SK-N-SH (cell line): ENCODE data around the gene SMPD2. TPM values are rescaled to one million over a fixed set of nuclear protein-coding genes. Genes with fewer than 3 reads are reported as not detected.

Experiments used
- CTCF ChIA-PET: fragments of 300-600, 350-600 bp; formaldehyde crosslinking; extraction: SDS; loops from one replicate; lab custom pipeline; 2021; lab: Yijun Ruan, JAX
- POLR2A ChIA-PET: fragments of 350-600 bp; sonication (Branson Sonifier 250); formaldehyde crosslinking; extraction: SDS; loops from one replicate; lab custom pipeline; 2020; ENCODE audit warnings: antibody characterized with exemption, inconsistent platforms; lab: Yijun Ruan, JAX
- DNase-seq: peaks from one replicate; pipeline ENCODE4 v3.0.0; 2012
- H2AFZ ChIP-seq: fragments of 200-600 bp; sonication (generic); 2 replicates; pipeline ENCODE4 v1.8.1; 2016; ENCODE audit warnings: antibody characterized with exemption, mild to moderate bottlenecking, low read depth
- H3F3A ChIP-seq: fragments of 200-600 bp; sonication (generic); replicated peaks from 2 replicates; pipeline ENCODE3; 2016; ENCODE audit warnings: antibody characterized with exemption, mild to moderate bottlenecking; ENCODE audit not compliant: insufficient read depth
- H3K27ac ChIP-seq, 2 experiments: fragments of 200-500 bp in 1 of 2; fragments of 200-600 bp in 1 of 2; sonication (Bioruptor generic) in 1 of 2; sonication (generic), shearing (Covaris generic) in 1 of 2; 2 replicates each; pipeline versions ENCODE4 v1.5.1 to v1.6.1; 2014 to 2016; ENCODE audit warnings: low read depth in 2 of 2, inconsistent platforms in 1 of 2, low read length in 1 of 2, mild to moderate bottlenecking in 1 of 2, mixed read lengths in 1 of 2
- H3K27me3 ChIP-seq: fragments of 200-600 bp; sonication (generic), shearing (Covaris generic); 2 replicates; pipeline ENCODE4 v1.6.1; 2016; ENCODE audit warnings: mixed run types; ENCODE audit not compliant: insufficient read depth
- H3K36me3 ChIP-seq, 2 experiments: fragments of 200-500 bp in 1 of 2; fragments of 200-600 bp in 1 of 2; sonication (Bioruptor generic) in 1 of 2; sonication (generic) in 1 of 2; replicated peaks in 1 of 2; 2 replicates each; pipeline versions ENCODE3 to v1.5.1; 2014 to 2016; ENCODE audit warnings: low read length in 1 of 2, mild to moderate bottlenecking in 1 of 2; ENCODE audit not compliant: insufficient read depth in 2 of 2, control insufficient read depth in 1 of 2
- H3K4me1 ChIP-seq, 2 experiments: fragments of 200-500 bp in 1 of 2; fragments of 200-600 bp in 1 of 2; sonication (Bioruptor generic) in 1 of 2; sonication (generic), shearing (Covaris generic) in 1 of 2; 2 replicates each; pipeline versions ENCODE4 v1.5.1 to v1.6.1; 2014 to 2016; ENCODE audit warnings: low read depth in 1 of 2, low read length in 1 of 2, mixed run types in 1 of 2; ENCODE audit not compliant: insufficient read depth in 2 of 2, control insufficient read depth in 1 of 2
- H3K4me2 ChIP-seq: fragments of 200-600 bp; sonication (generic), shearing (Covaris generic); 2 replicates; pipeline ENCODE4 v1.6.1; 2017; ENCODE audit warnings: mixed run types
- H3K4me3 ChIP-seq, 2 experiments: fragments of 200-500 bp in 1 of 2; fragments of 200-600 bp in 1 of 2; sonication (Bioruptor generic) in 1 of 2; sonication (generic), shearing (Covaris generic) in 1 of 2; 2 replicates each; pipeline versions ENCODE4 v1.5.1 to v1.8.1; 2014 to 2016; ENCODE audit warnings: low read depth in 2 of 2, inconsistent platforms in 1 of 2, low read length in 1 of 2, mild to moderate bottlenecking in 1 of 2, mixed read lengths in 1 of 2, moderate library complexity in 1 of 2
- H3K79me2 ChIP-seq: fragments of 200-600 bp; sonication (generic); 2 replicates; pipeline ENCODE4 v1.8.1; 2017; ENCODE audit warnings: mild to moderate bottlenecking; ENCODE audit not compliant: insufficient read depth
- H3K9ac ChIP-seq: fragments of 200-600 bp; sonication (generic); 2 replicates; pipeline ENCODE4 v1.6.1; 2017; ENCODE audit warnings: mixed run types
- H3K9me2 ChIP-seq: fragments of 200-600 bp; sonication (generic); 2 replicates; pipeline ENCODE4 v1.6.1; 2017; ENCODE audit warnings: mixed run types
- H3K9me3 ChIP-seq: fragments of 200-600 bp; sonication (generic); 2 replicates; pipeline ENCODE4 v1.6.1; 2017; ENCODE audit warnings: mixed run types, mild to moderate bottlenecking, moderate library complexity
- H4K20me1 ChIP-seq: fragments of 200-600 bp; sonication (generic); 2 replicates; pipeline ENCODE4 v1.6.1; 2017; ENCODE audit warnings: mild to moderate bottlenecking, mixed run types; ENCODE audit not compliant: insufficient read depth
- CHD2 ChIP-seq: fragments of 150-350 bp; IDR thresholded peaks from 2 replicates; pipeline ENCODE4 v1.6.1; 2018; ENCODE audit warnings: low read length; ENCODE audit not compliant: partially characterized antibody
- EZH2phosphoT487 ChIP-seq: fragments of 200-600 bp; sonication (generic); IDR thresholded peaks from 2 replicates; pipeline ENCODE4 v1.6.1; 2017; ENCODE audit warnings: low read depth, mixed run types, mild to moderate bottlenecking, antibody characterized with exemption, moderate library complexity, borderline replicate concordance
- FOSL2 ChIP-seq: IDR thresholded peaks from 2 replicates; pipeline ENCODE4 v1.4.0; 2012; ENCODE audit warnings: low read depth, mild to moderate bottlenecking, moderate library complexity, borderline replicate concordance
- GABPA ChIP-seq: IDR thresholded peaks from 2 replicates; pipeline ENCODE4 v1.4.0; 2012; ENCODE audit warnings: low read depth, mild to moderate bottlenecking
- MEF2A ChIP-seq: IDR thresholded peaks from 2 replicates; pipeline ENCODE4 v1.4.0; 2012; ENCODE audit warnings: low read depth, borderline replicate concordance
- RFX5 ChIP-seq: IDR thresholded peaks from 2 replicates; pipeline ENCODE4 v1.6.1; 2012; ENCODE audit warnings: mild to moderate bottlenecking, improper control_type of control experiment, low read length
- RXRA ChIP-seq: IDR thresholded peaks from 2 replicates; pipeline ENCODE4 v1.4.0; 2012; ENCODE audit warnings: low read depth, mild to moderate bottlenecking, borderline replicate concordance
- TAF1 ChIP-seq: IDR thresholded peaks from 2 replicates; pipeline ENCODE4 v1.6.1; 2012; ENCODE audit warnings: low read depth, mild to moderate bottlenecking, low read length, moderate library complexity, borderline replicate concordance
- TEAD4 ChIP-seq: IDR thresholded peaks from 2 replicates; pipeline ENCODE4 v1.4.0; 2012; ENCODE audit warnings: mild to moderate bottlenecking, borderline replicate concordance; ENCODE audit not compliant: insufficient read depth
- WGBS: methylation state at CpG from one replicate; pipeline ENCODE4 v1.1.6; 2017; ENCODE audit warnings: low lambda C conversion rate; 5-methylcytosine and 5-hydroxymethylcytosine counted together
- polyA plus RNA-seq, 3 experiments: library from polyadenylated mRNA; depleted of rRNA; stranded (reverse); fragments of >200 nt; gene quantifications; 2 replicates each; pipeline ENCODE4 v1.2.3, GENCODE V29; 2012
- TF ChIP-seq, protein P1 (sequence below): IDR thresholded peaks from 2 replicates; pipeline ENCODE4 v1.4.0; 2012; ENCODE audit warnings: low read depth
- TF ChIP-seq, protein P2 (sequence below): IDR thresholded peaks from 2 replicates; pipeline ENCODE4; 2012
- TF ChIP-seq, protein P3 (sequence below): IDR thresholded peaks from 2 replicates; pipeline ENCODE4 v1.6.1; 2012; ENCODE audit warnings: mild to moderate bottlenecking, low read depth, low read length, moderate library complexity
- TF ChIP-seq, protein P4 (sequence below): fragments of 200-600 bp; sonication (generic); IDR thresholded peaks from 2 replicates; pipeline ENCODE4 v1.6.1; 2017; ENCODE audit warnings: antibody characterized with exemption, mild to moderate bottlenecking, moderate library complexity
- TF ChIP-seq, protein P5 (sequence below): fragments of 150-350 bp; IDR thresholded peaks from 2 replicates; pipeline ENCODE4 v1.6.1; 2017; ENCODE audit warnings: antibody characterized with exemption, low read length, low read depth, borderline replicate concordance
- TF ChIP-seq, protein P6 (sequence below): IDR thresholded peaks from 2 replicates; pipeline ENCODE4 v1.4.0; 2012; ENCODE audit warnings: low read depth, borderline replicate concordance

Gene SMPD2
- polyA plus RNA-seq, 1 of the 3 experiments (the other 2 are of a cell fraction) = 9.7 TPM

DNA sequence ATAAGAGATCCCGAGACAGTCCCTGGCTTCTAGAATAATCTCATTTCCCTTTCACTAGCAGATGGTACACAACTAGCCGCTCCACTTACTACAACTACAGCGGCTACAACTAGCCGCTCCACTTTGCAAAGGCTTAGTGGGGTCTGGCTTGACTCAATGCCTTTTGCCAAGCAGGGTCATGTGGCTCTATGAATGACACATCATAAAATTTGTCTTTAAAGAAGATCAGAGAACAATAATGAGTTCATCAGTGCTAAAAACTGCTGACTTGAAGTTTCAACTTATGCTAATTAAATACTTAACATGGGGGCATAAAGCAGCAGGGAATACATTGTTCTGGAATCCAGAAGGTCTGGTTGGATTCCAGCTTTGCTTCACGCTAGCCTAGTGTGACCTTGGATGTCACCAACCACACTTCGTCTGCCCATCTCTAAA lies 17.1 kb downstream of the SMPD2 start:
- Histone ChIP-seq H3K79me2 (peaks cover 31% of the 10 kb centered on the region; the same call in 1 of the 2 replicates), H3K9me2 (no peaks in the 10 kb centered on the region), H4K20me1 (no peaks in the 10 kb centered on the region), H3F3A (peaks cover 15% of the 10 kb centered on the region), H3K4me3 (no peak overlapping the region), H3K27ac (no peak overlapping the region), H3K9me3 (no peaks in the 10 kb centered on the region), H3K4me2 (no peak overlapping the region), H3K36me3 (peaks cover 0 to 16% of the 10 kb centered on the region in 2 experiments), H2AFZ (no peak overlapping the region), H3K27me3 (no peaks in the 10 kb centered on the region), H3K4me1 (peaks cover 0 to 25% of the 10 kb centered on the region in 2 experiments; a peak in 3 of 4 replicates), H3K9ac (no peak overlapping the region)
- 94% methylated on average over 6 of the region's 6 CpGs for WGBS
- POLR2A ChIA-PET = no interaction called here
- CTCF ChIA-PET = interaction anchor here (4.0 to 5.9 kb wide), 2 partner anchors 16 to 74 kb away, joined by 23 to 47 read pairs; partner anchors contain the start of genes CD164, PPIL6 and SMPD2
- no peak for DNase-seq
- TF ChIP-seq TEAD4 (no peak), EZH2phosphoT487 (no peak), GABPA (no peak), MEF2A (no peak), RFX5 (no peak), FOSL2 (no peak), CHD2 (no peak)
- TF ChIP-seq, protein P1, sequence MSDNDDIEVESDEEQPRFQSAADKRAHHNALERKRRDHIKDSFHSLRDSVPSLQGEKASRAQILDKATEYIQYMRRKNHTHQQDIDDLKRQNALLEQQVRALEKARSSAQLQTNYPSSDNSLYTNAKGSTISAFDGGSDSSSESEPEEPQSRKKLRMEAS = no peak
- TF ChIP-seq, protein P2, sequence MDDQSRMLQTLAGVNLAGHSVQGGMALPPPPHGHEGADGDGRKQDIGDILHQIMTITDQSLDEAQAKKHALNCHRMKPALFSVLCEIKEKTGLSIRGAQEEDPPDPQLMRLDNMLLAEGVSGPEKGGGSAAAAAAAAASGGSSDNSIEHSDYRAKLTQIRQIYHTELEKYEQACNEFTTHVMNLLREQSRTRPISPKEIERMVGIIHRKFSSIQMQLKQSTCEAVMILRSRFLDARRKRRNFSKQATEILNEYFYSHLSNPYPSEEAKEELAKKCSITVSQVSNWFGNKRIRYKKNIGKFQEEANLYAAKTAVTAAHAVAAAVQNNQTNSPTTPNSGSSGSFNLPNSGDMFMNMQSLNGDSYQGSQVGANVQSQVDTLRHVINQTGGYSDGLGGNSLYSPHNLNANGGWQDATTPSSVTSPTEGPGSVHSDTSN = no peak
- TF ChIP-seq, protein P3, sequence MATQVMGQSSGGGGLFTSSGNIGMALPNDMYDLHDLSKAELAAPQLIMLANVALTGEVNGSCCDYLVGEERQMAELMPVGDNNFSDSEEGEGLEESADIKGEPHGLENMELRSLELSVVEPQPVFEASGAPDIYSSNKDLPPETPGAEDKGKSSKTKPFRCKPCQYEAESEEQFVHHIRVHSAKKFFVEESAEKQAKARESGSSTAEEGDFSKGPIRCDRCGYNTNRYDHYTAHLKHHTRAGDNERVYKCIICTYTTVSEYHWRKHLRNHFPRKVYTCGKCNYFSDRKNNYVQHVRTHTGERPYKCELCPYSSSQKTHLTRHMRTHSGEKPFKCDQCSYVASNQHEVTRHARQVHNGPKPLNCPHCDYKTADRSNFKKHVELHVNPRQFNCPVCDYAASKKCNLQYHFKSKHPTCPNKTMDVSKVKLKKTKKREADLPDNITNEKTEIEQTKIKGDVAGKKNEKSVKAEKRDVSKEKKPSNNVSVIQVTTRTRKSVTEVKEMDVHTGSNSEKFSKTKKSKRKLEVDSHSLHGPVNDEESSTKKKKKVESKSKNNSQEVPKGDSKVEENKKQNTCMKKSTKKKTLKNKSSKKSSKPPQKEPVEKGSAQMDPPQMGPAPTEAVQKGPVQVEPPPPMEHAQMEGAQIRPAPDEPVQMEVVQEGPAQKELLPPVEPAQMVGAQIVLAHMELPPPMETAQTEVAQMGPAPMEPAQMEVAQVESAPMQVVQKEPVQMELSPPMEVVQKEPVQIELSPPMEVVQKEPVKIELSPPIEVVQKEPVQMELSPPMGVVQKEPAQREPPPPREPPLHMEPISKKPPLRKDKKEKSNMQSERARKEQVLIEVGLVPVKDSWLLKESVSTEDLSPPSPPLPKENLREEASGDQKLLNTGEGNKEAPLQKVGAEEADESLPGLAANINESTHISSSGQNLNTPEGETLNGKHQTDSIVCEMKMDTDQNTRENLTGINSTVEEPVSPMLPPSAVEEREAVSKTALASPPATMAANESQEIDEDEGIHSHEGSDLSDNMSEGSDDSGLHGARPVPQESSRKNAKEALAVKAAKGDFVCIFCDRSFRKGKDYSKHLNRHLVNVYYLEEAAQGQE = no peak

DNA sequence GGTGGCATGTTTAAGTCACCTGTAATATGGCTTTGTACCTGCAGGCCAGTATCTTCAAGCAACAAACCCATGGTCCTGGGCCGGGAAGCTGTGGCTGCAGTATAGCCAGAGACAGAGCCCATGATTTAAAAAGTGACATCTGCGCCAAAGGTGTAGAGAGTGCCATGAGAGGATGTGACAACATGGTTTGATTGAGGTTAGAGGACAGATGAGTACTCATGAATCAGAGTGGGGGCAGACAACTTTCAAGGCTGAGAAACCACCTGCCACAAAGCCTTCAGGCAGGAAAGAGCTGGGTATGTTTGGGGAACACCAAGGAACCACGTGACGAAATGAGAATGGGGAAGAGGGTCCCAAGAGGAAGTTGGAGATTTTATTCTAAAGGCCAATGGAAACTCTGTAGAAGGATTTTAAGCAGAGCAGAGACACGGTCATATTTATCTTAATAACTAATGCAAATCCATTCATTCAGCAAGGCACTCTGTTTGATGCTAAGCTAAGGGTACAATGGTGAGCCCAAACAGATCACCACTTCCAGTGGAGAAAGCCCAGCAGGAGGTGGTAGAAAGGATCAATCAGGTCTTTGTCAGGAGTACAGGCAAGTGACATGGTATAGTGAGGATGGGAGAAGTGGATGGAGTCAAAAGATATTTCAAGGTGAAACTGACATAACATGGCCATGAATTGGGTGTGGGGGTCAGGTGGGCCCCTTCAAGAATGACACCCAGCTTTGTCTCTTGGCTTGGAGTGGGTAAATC lies 18.4 kb downstream of the SMPD2 start:
- ChIA-PET CTCF (interaction anchor here (0.9 to 1.0 kb wide), 2 partner anchors 14 to 580 kb away, joined by 3 read pairs; no protein-coding TSS in a partner anchor), POLR2A (no interaction called here)
- no peaks in the 10 kb centered on the region for H4K20me1 ChIP-seq
- no peak overlapping the region for H3K4me2 ChIP-seq
- H3K4me3 ChIP-seq = no peak overlapping the region
- H3K9ac ChIP-seq = no peak overlapping the region
- H3K9me2 ChIP-seq = no peaks in the 10 kb centered on the region
- no peaks in the 10 kb centered on the region for H3K9me3 ChIP-seq
- WGBS = 93% methylated on average over 5 of the region's 5 CpGs
- peaks cover 15% of the 10 kb centered on the region for H3F3A ChIP-seq
- H3K4me1 ChIP-seq = peaks cover 0 to 18% of the 10 kb centered on the region in 2 experiments; a peak in 3 of 4 replicates
- H2AFZ ChIP-seq = no peak overlapping the region
- DNase-seq = no peak
- H3K27me3 ChIP-seq = no peaks in the 10 kb centered on the region
- H3K27ac ChIP-seq = no peak overlapping the region
- peaks cover 29% of the 10 kb centered on the region; the same call in 1 of the 2 replicates for H3K79me2 ChIP-seq
- peaks cover 10 to 21% of the 10 kb centered on the region in 2 experiments for H3K36me3 ChIP-seq
- TF ChIP-seq, protein P4, sequence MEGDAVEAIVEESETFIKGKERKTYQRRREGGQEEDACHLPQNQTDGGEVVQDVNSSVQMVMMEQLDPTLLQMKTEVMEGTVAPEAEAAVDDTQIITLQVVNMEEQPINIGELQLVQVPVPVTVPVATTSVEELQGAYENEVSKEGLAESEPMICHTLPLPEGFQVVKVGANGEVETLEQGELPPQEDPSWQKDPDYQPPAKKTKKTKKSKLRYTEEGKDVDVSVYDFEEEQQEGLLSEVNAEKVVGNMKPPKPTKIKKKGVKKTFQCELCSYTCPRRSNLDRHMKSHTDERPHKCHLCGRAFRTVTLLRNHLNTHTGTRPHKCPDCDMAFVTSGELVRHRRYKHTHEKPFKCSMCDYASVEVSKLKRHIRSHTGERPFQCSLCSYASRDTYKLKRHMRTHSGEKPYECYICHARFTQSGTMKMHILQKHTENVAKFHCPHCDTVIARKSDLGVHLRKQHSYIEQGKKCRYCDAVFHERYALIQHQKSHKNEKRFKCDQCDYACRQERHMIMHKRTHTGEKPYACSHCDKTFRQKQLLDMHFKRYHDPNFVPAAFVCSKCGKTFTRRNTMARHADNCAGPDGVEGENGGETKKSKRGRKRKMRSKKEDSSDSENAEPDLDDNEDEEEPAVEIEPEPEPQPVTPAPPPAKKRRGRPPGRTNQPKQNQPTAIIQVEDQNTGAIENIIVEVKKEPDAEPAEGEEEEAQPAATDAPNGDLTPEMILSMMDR = no peak
- TF ChIP-seq GABPA = no peak
- TF ChIP-seq, protein P5, sequence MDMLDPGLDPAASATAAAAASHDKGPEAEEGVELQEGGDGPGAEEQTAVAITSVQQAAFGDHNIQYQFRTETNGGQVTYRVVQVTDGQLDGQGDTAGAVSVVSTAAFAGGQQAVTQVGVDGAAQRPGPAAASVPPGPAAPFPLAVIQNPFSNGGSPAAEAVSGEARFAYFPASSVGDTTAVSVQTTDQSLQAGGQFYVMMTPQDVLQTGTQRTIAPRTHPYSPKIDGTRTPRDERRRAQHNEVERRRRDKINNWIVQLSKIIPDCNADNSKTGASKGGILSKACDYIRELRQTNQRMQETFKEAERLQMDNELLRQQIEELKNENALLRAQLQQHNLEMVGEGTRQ = no peak
- no peak for TF ChIP-seq TAF1
- no peak for TF ChIP-seq RXRA
- TF ChIP-seq, protein P6, sequence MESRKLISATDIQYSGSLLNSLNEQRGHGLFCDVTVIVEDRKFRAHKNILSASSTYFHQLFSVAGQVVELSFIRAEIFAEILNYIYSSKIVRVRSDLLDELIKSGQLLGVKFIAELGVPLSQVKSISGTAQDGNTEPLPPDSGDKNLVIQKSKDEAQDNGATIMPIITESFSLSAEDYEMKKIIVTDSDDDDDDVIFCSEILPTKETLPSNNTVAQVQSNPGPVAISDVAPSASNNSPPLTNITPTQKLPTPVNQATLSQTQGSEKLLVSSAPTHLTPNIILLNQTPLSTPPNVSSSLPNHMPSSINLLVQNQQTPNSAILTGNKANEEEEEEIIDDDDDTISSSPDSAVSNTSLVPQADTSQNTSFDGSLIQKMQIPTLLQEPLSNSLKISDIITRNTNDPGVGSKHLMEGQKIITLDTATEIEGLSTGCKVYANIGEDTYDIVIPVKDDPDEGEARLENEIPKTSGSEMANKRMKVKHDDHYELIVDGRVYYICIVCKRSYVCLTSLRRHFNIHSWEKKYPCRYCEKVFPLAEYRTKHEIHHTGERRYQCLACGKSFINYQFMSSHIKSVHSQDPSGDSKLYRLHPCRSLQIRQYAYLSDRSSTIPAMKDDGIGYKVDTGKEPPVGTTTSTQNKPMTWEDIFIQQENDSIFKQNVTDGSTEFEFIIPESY = no peak
